HG03139 (cell line): ENCODE results near the gene SREK1.
A peak's percentile ranks its signal among the peaks of the same experiment; 100 is the strongest.
"Not testable (repeated sequence)": the region's sequence is repeated elsewhere in the genome, so short reads cannot be mapped to it uniquely, and the experiment has no call there.

Source experiments
- ATAC-seq: cut with Tn5 transposase; IDR thresholded peaks from one replicate; pipeline ENCODE4 v1.9.1; 2021; ENCODE audit not compliant: unreplicated experiment

The SREK1 gene

DNA sequence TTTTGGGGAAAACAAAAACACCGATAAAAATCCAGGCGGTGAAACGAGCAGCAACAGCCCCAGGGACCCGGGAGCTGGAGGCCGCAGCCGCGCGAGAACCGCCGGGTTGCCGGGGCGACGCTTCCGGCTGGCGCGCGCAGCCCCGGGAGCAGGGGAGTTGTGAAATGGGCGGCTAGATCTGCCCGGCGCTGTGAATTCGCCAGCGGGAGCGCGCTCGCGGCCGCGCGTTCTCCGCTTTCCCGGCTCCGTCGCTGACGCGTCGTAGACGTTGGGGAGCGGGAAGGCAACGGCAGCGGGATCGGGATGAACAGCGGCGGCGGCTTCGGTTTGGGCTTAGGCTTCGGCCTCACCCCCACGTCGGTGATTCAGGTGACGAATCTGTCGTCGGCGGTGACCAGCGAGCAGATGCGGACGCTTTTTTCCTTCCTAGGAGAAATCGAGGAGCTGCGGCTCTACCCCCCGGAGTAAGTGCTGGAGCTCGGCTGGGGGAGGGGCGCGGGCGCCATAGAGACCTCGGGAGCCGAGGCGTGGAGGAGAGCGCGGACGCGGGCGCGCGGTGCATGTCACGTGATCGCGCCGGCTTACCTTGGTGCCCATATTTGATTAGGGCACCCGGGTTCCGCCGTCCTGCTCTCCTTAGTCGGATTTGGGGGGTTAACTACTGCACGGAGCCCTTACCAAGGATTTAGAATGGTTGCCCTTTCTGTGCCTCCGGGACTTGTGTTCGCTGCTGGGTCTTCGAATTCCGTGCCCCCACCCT, at the start of gene SREK1:
TSS of gene SREK1 (plus strand) at position 227 of the 760 bp plus-strand sequence. CDS start at position 304, 77 bp downstream.
- ATAC-seq: peak; percentile 93

- no peak for ATAC-seq
Observed at GRCh38 chr5:66100851-66101250, 43.2 kb upstream of the SREK1 start.

DNA sequence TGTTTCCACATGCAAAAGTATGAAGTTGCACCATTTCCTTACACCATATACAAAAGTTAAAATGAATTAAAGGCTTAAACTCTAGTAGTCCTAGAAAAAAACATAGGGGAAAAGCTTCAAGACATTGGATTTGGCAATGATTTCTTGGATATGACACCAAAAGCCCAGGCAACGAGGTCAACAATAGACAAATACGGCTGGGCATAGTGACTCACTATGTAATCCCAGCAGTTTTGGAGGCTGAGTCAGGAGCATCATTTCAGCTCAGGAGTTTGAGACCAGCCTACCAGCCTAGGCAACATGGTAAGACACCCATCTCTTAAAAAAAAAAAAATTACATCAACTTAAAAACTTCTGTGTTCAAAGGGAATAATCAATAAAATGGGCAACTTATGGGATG, 30.9 kb upstream of the SREK1 start:
- ATAC-seq: no peak

- no peak for ATAC-seq
Observed at GRCh38 chr5:66118304-66118703, 25.8 kb upstream of the SREK1 start.

DNA sequence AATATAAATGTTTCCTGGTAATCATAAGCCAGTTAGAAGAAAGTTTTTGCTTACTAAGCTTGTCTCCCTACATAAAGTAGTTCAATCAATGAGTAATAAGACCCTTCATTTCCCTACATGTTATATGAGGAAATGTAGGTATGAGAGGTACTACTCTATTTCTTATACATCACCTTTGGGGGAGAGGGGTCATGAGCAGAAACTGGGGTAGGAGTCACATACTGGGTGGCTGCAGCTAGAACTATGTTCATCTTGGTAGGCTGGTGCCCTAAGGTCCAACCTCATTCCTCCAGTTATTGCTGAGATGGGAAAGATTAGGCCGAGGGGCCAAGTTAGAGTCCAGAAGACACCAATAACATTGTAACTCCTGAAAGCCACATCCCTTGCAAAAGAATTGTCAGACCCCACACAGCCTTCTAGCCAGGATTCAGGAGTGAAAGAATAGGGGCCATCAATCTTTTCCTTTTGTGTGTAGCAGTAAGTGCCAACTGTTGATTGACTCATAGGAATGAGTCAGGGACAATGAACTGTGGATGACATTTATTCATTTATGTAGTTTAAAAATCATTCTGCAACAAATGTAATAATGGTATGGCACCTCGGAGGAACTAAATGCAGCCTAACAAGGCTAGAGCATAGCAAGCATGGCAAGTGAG, 21.6 kb upstream of the SREK1 start:
- no peak for ATAC-seq

DNA sequence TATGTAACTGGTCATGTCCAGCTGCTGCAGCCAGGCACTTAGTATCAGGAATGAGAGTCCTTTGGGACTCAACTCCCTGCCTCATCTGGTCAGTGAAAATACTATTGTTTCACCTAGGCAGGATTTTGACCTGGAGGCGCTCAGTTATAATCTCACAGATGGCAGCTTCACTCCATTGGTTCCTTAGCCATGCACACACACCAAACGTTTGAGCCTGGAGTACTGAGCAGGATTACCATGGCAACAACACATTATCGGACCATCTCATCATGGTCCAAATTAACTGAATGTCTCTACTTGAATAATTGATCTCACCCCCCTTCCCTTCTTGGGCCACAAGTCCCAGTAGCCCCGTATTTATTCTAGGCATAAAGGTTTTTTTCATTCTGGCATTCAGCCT, 15.0 kb upstream of the SREK1 start:
- ATAC-seq: no peak

DNA sequence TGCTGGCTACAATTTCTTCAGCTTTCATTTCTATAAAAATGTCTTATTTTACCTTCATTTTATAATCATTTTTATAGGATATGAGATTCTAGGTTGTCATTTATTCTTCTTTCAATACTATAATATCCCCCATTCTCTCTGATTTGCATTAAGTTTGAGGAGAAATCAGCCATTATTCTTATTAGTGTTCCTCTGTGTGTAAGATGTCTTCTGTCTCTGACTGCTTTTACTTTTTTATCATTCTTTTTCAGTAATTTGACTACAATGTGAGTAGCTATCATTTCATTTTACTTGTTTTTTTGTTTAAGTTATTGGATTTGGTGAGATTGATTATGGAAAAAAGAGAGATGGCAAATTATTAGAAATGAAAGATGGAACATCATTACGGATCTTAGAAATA, 13.6 kb upstream of the SREK1 start:
- no peak for ATAC-seq

- ATAC-seq: no peak
Observed at GRCh38 chr5:66134407-66134861, 9.7 kb upstream of the SREK1 start.

- ATAC-seq: no peak
Observed at GRCh38 chr5:66136053-66136452, 8.0 kb upstream of the SREK1 start.

GRCh38 chr5:66136944-66137343, 7.2 kb upstream of the SREK1 start:
- not testable (repeated sequence) for ATAC-seq

DNA sequence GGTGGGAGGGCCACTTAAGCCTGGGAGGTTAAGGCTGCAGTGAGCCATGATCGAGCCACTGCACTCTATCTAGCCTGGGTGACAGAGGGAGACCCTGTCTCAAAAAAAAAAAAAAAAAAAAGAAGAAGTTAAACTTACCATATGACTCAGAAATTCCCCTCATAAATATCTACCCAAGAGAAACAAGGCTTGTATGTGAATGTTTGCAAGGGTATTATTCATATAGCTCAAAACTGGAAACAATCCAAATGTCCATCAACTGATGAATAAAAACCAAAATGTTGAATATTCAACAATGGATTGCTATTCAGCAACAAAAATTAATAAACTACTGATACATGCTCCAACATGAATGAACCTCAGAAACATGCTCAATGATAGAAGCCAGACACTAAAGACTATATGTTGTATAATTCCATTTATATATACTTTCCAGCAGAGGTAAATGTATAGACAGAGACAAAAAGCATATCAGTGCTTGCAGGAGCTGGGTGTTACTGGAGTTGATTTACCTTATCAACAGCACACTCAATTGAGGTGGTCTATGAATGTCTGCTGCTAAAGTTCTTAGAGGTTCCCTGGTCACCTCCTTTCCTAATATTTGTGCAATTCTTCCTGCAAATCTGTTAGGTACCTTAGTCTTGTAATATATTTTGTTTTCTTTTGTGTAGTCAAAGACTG, 5.3 kb upstream of the SREK1 start:
- no peak for ATAC-seq

GRCh38 chr5:66139318-66139712, 4.8 kb upstream of the SREK1 start:
- ATAC-seq: no peak

DNA sequence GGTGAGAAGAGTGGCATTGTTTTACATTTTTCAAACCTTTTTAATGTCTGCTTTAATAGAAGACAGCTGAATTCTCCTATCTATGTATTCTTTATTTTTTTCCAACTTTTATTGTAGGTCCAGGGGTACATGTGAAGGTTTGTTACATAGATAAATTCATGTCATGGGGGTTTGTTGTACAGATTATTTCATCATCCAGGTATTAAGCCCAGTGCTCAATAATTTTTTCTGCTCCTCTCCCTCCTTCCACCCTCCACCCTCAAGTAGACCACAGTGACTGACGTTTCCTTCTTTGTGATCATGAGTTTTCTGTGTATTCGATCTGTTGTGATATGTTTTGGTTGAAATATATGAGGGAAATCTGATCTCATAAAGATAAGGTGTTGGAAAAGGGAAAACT, 1.7 kb upstream of the SREK1 start:
- ATAC-seq: no peak

DNA sequence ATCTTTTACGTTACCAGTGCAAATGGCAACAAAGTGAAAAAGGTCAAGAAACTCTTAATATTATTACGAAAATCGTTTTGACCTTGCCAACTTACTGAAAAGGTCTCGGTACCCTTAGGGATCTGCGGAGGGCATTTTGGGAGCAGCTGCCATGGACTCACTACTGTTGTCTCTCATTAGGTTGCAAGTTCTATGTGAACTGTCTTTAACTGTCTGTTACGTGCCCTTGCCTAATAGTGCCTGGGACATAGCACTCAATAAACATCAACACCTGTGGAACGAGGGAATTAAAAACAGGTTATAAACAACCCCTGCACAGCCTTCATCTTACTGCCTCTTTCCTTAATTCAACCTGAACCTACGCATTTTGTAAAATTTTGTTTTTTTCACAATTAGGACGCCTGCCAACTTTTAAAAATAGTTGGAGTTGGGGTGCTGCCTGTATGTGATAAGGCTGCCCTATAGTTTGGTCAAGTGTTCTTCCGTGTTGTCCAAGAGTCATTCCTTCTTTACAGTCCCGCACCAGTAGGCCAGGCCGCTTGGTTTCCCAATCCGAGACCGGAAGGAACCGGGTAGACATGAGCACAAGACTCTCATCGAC, 527 bp upstream of the SREK1 start:
- peak; percentile 23 for ATAC-seq

DNA sequence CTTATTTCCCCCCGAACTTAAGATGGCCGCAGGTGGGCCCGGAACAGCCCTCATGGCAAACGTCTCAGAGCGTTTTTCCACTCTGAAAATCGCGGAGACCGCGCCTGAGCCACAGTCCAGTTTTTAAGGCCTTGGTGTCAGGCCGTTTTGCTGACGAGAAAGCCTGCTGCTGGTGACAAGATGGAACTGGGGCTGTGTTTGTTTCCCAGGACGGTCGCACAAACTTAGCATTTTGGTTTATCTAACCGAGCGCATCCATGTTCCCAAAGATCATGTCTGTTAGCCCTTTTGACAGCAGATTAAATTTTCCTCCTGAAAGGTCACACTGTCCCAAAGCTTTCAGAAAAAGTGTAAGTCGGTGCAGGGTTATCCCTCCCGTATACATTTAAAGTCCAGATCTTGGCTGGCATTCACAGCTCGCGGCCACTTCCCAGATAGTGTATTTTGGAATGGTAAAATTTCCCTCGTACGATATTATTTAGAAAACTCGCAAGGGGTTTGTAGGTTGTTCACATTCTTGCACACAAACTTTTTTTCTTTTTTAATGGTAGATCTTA, 812 bp downstream of the SREK1 start:
- peak; percentile 36 for ATAC-seq

GRCh38 chr5:66145737-66146136, 1.6 kb downstream of the SREK1 start:
- ATAC-seq: no peak

DNA sequence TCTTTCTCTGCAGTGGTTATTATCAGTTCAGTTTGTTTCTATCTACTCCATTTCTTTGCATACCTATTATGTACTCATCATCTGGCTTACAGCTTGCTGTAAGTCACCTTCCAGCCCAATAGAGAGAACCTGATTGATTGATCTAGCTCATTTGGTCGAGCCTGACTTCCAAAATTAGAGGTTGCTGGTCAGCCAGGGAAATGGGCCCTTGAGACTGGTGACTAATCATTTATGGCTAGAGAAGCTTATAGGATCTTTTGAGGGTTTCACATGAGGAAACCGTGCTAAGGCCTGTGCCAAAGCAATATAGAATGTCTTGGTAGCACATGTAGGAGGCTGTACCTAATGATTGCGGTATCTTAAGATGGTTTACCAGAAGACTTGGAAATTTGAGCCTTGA, 5.8 kb downstream of the SREK1 start:
- no peak for ATAC-seq

GRCh38 chr5:66151030-66151429, 6.9 kb downstream of the SREK1 start:
- no peak for ATAC-seq

GRCh38 chr5:66151491-66151890, 7.4 kb downstream of the SREK1 start:
- no peak for ATAC-seq

DNA sequence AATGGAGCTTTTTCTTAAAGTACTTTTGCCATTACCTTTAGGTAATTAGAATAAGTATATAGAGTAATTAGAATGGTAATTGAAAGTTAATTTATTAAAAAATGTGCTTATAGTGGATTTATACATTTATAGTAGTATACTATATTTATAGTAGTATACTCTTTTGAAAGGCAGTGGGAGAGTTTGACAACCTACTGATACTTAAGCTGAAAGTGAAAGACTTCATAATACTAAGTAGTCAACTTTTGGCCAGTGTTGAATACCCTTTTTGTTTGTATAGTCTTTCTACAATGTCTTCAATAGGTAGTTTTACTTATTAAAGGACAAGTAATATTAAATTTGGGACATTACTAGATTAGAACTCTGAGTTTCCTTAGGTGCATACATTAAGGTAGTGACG, 12.9 kb downstream of the SREK1 start:
- ATAC-seq: no peak

- ATAC-seq: no peak
Observed at GRCh38 chr5:66161356-66161755, 17.3 kb downstream of the SREK1 start.
